ENCODE measurements around the gene RFX8. TPM values are rescaled to one million over a fixed set of nuclear protein-coding genes. Genes with fewer than 3 reads are reported as not detected.

RFX8 gene
- total RNA-seq, 1 experiment from 2014 or later = not detected

DNA sequence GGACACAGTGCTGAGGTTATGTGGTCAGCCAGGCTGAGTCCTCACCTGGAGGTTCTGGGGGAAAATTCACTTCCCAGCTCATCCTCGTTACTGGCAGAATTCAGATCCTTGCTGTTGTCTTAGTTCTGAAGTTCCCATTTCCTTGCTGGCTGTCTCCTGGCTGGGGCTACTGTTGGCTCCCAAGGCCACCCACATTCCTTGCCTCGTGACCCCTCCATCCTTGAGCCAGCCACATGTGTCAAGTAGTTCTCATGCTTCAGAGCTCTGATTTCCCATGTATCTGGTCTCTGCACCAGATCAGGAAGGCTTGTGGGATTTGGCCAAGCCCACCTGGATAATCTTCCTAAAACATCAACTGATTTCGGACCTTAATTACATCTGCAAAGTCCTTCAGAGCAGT is 38.1 kb upstream of the RFX8 start:
- intact Hi-C loops (cut with micrococcal nuclease; ENCODE audit: unreplicated experiment) = no loop called here

DNA sequence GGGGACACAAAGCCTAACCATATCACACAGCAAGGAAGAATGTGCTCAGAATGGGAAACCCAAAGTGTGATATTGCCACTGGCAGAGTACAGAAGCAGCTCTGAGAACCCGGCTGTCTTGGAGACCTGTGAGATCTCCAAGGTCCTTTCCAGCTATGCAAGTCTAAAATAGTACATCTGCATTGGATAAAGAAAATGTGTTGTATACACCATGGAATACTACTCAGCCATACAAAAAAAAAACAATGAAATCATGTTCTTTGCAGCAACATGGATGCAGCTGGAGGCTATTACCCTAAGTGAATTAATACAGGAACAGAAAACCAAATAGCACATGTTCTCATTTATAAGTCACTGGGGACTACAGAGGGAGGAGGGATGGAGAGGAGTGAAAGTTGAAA is 36.5 kb upstream of the RFX8 start:
- DNase-seq = no peak
- H3K27me3 Mint-ChIP-seq (ENCODE audit: insufficient read depth, unreplicated experiment) = no peaks in the 10 kb centered on the region
- no peaks in the 10 kb centered on the region for H3K4me1 Mint-ChIP-seq (ENCODE audit: low read depth, unreplicated experiment)
- intact Hi-C loops (cut with micrococcal nuclease; ENCODE audit: unreplicated experiment) = no loop called here
- no peak overlapping the region for H3K4me3 Mint-ChIP-seq (ENCODE audit: unreplicated experiment)
- TF ChIP-seq, protein P1, sequence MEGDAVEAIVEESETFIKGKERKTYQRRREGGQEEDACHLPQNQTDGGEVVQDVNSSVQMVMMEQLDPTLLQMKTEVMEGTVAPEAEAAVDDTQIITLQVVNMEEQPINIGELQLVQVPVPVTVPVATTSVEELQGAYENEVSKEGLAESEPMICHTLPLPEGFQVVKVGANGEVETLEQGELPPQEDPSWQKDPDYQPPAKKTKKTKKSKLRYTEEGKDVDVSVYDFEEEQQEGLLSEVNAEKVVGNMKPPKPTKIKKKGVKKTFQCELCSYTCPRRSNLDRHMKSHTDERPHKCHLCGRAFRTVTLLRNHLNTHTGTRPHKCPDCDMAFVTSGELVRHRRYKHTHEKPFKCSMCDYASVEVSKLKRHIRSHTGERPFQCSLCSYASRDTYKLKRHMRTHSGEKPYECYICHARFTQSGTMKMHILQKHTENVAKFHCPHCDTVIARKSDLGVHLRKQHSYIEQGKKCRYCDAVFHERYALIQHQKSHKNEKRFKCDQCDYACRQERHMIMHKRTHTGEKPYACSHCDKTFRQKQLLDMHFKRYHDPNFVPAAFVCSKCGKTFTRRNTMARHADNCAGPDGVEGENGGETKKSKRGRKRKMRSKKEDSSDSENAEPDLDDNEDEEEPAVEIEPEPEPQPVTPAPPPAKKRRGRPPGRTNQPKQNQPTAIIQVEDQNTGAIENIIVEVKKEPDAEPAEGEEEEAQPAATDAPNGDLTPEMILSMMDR (IDR thresholded peaks at IDR 0.05; ENCODE audit: insufficient read depth in 1 of 2, low read depth in 1 of 2, low read length in 1 of 2, severe bottlenecking in 1 of 2, unreplicated experiment in 1 of 2) = no peak
- ChIA-PET CTCF (no interaction called here), POLR2A (no interaction called here)
- no peaks in the 10 kb centered on the region; the same call in 1 of the 2 replicates for H3K9me3 ChIP-seq
- H3K9me3 Mint-ChIP-seq (ENCODE audit: unreplicated experiment) = peaks cover 2% of the 10 kb centered on the region
- H3K4me1 ChIP-seq = no peaks in the 10 kb centered on the region
- H3K27ac Mint-ChIP-seq (ENCODE audit: unreplicated experiment) = no peak overlapping the region
- no TSS peak for BruUV-seq (replicated peaks)
- H3K27me3 ChIP-seq (replicated peaks; ENCODE audit: control insufficient read depth, insufficient read depth, low read length) = no peaks in the 10 kb centered on the region
- no peak overlapping the region for H3K4me3 ChIP-seq (ENCODE audit: low read depth, low read length)
- H3K36me3 ChIP-seq (ENCODE audit: control insufficient read depth, insufficient read depth, low read length) = no peaks in the 10 kb centered on the region
- no peaks in the 10 kb centered on the region for H3K36me3 Mint-ChIP-seq (ENCODE audit: insufficient read depth, unreplicated experiment)

More for the DNA sequence above, 38.1 kb upstream of the RFX8 start:
- CTCF ChIA-PET = no interaction called here
- Mint-ChIP-seq H3K4me3 (ENCODE audit: unreplicated experiment) (no peak overlapping the region), H3K27me3 (ENCODE audit: insufficient read depth, unreplicated experiment) (no peaks in the 10 kb centered on the region), H3K27ac (ENCODE audit: unreplicated experiment) (no peak overlapping the region), H3K36me3 (ENCODE audit: insufficient read depth, unreplicated experiment) (no peaks in the 10 kb centered on the region), H3K9me3 (ENCODE audit: unreplicated experiment) (peaks cover 11% of the 10 kb centered on the region), H3K4me1 (ENCODE audit: low read depth, unreplicated experiment) (peaks cover 15% of the 10 kb centered on the region)
- H3K36me3 ChIP-seq (ENCODE audit: control insufficient read depth, insufficient read depth, low read length) = no peaks in the 10 kb centered on the region
- DNase-seq = no peak
- BruUV-seq (replicated peaks) = no TSS peak
- POLR2A ChIA-PET = no interaction called here
- peaks cover 9% of the 10 kb centered on the region; the same call in 1 of the 2 replicates for H3K9me3 ChIP-seq
- peaks cover 8% of the 10 kb centered on the region; the same call in 1 of the 2 replicates for H3K4me1 ChIP-seq
- H3K4me3 ChIP-seq (ENCODE audit: low read depth, low read length) = no peak overlapping the region
- H3K27me3 ChIP-seq (replicated peaks; ENCODE audit: control insufficient read depth, insufficient read depth, low read length) = no peaks in the 10 kb centered on the region
- TF ChIP-seq, protein P1 (IDR thresholded peaks at IDR 0.05; ENCODE audit: insufficient read depth in 1 of 2, low read depth in 1 of 2, low read length in 1 of 2, severe bottlenecking in 1 of 2, unreplicated experiment in 1 of 2) = no peak

DNA sequence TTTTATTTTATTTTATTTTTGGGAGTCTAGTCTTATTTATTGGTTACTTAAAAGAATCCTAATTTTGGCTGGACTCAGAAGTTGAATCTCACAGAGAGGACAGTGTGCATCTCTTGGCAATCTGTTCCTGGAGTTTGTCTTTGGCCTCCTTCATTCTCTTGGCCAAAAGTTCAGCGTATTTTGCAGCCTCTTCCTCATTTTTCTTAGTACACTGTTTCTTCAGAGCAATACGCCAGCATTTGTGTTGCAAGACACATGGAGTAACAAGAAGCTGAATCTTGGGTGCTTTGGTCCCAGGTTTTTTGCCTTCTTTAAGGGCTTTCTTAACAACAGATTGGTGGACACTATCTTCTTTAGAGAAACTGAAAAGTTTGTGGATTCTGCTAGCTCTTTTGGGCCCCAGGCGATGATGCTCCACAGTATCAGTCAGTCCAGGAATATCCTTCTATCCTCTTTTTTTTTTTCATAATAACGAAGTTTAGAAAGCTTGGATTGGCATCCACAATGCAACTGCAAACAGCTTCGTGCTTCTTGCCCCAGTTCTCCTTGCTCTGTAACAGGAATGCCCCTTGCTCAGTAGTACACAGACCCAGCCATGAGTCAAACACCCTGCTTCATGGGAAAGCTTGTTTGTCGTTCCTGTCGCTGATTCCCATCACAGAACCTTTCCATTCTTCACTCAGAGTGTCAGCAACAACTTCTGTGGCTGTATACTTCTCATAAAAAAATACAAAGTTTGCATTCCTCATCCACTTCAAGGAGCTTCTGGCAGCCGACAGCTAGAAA is 34.8 kb upstream of the RFX8 start:
- TF ChIP-seq, protein P1 (IDR thresholded peaks at IDR 0.05; ENCODE audit: insufficient read depth in 1 of 2, low read depth in 1 of 2, low read length in 1 of 2, severe bottlenecking in 1 of 2, unreplicated experiment in 1 of 2) = no peak
- DNase-seq = no peak
- no peaks in the 10 kb centered on the region for H3K9me3 ChIP-seq
- H3K27me3 ChIP-seq (replicated peaks; ENCODE audit: control insufficient read depth, insufficient read depth, low read length) = no peaks in the 10 kb centered on the region
- H3K4me1 ChIP-seq = no peaks in the 10 kb centered on the region
- no peaks in the 10 kb centered on the region for H3K4me1 Mint-ChIP-seq (ENCODE audit: low read depth, unreplicated experiment)
- H3K27me3 Mint-ChIP-seq (ENCODE audit: insufficient read depth, unreplicated experiment) = no peaks in the 10 kb centered on the region
- no TSS peak for BruUV-seq (replicated peaks)
- no peak overlapping the region for H3K4me3 ChIP-seq (ENCODE audit: low read depth, low read length)
- POLR2A ChIA-PET = no interaction called here
- no peak overlapping the region for H3K4me3 Mint-ChIP-seq (ENCODE audit: unreplicated experiment)
- intact Hi-C loops (cut with micrococcal nuclease; ENCODE audit: unreplicated experiment) = no loop called here
- no peaks in the 10 kb centered on the region for H3K36me3 ChIP-seq (ENCODE audit: control insufficient read depth, insufficient read depth, low read length)
- no peak overlapping the region for H3K27ac Mint-ChIP-seq (ENCODE audit: unreplicated experiment)
- CTCF ChIA-PET = no interaction called here
- no peaks in the 10 kb centered on the region for H3K9me3 Mint-ChIP-seq (ENCODE audit: unreplicated experiment)
- no peaks in the 10 kb centered on the region for H3K36me3 Mint-ChIP-seq (ENCODE audit: insufficient read depth, unreplicated experiment)
